ENCODE data around the gene PRDM11. TPM values are rescaled to one million over a fixed set of nuclear protein-coding genes. Genes with fewer than 3 reads are reported as not detected.

PRDM11 gene
- total and polyA plus RNA-seq, 2 of the 8 experiments (the other 6 are each of a cell fraction or from before 2014, with no cell fraction given): 3.6 to 11.7 TPM

GRCh38 chr11:45143494-45143893 lies 2.9 kb upstream of the PRDM11 start (continued):
- TF ChIP-seq, protein P1, sequence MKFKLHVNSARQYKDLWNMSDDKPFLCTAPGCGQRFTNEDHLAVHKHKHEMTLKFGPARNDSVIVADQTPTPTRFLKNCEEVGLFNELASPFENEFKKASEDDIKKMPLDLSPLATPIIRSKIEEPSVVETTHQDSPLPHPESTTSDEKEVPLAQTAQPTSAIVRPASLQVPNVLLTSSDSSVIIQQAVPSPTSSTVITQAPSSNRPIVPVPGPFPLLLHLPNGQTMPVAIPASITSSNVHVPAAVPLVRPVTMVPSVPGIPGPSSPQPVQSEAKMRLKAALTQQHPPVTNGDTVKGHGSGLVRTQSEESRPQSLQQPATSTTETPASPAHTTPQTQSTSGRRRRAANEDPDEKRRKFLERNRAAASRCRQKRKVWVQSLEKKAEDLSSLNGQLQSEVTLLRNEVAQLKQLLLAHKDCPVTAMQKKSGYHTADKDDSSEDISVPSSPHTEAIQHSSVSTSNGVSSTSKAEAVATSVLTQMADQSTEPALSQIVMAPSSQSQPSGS (IDR thresholded peaks at IDR 0.05; ENCODE audit: low read length): no peak

Measured in H1 (cell line).